GM18868 (cell line): ENCODE data around the gene LMNTD2.
"Not testable (repeated sequence)": the region's sequence is repeated elsewhere in the genome, so short reads cannot be mapped to it uniquely, and the experiment has no call there.

Source experiments
- ATAC-seq: cut with Tn5 transposase; IDR thresholded peaks from one replicate; pipeline ENCODE4 v1.9.1; 2021; ENCODE audit warnings: mild to moderate bottlenecking, moderate library complexity; ENCODE audit not compliant: unreplicated experiment

The LMNTD2 gene

GRCh38 chr11:587546-587945, 27.0 kb upstream of the LMNTD2 start:
- ATAC-seq: no peak

- no peak for ATAC-seq
Observed at GRCh38 chr11:586376-587316, 26.1 kb upstream of the LMNTD2 start.

- ATAC-seq: no peak
Observed at GRCh38 chr11:584287-584686, 23.7 kb upstream of the LMNTD2 start.

- no peak for ATAC-seq
Observed at GRCh38 chr11:581752-582151, 21.2 kb upstream of the LMNTD2 start.

- ATAC-seq: no peak
Observed at GRCh38 chr11:581342-581741, 20.8 kb upstream of the LMNTD2 start.

GRCh38 chr11:579830-580601, 19.5 kb upstream of the LMNTD2 start:
- no peak for ATAC-seq

GRCh38 chr11:578276-579035, 17.9 kb upstream of the LMNTD2 start:
- no peak for ATAC-seq

- ATAC-seq: no peak
Observed at GRCh38 chr11:577611-577894, 17.0 kb upstream of the LMNTD2 start.

GRCh38 chr11:576811-577610, 16.5 kb upstream of the LMNTD2 start:
- no peak for ATAC-seq

GRCh38 chr11:575996-576768, 15.6 kb upstream of the LMNTD2 start, which contains the start of gene PHRF1:
PHRF1 (plus strand) TSS chr11:576470; CDS start chr11:581513, 5,043 bp downstream.
- ATAC-seq: peak; percentile 84

GRCh38 chr11:575313-575995, 14.9 kb upstream of the LMNTD2 start:
- peak; percentile 27 for ATAC-seq

- ATAC-seq: no peak
Observed at GRCh38 chr11:574632-575312, 14.2 kb upstream of the LMNTD2 start.

GRCh38 chr11:574031-574570, 13.6 kb upstream of the LMNTD2 start:
- not testable (repeated sequence) for ATAC-seq

- ATAC-seq: no peak
Observed at GRCh38 chr11:573146-573759, 12.7 kb upstream of the LMNTD2 start.

GRCh38 chr11:571802-572185, 11.3 kb upstream of the LMNTD2 start:
- ATAC-seq: no peak

- ATAC-seq: no peak
Observed at GRCh38 chr11:569158-569885, 8.8 kb upstream of the LMNTD2 start.
